Gastrocnemius medialis (tissue), 4 donors: ENCODE data around the gene SNAP47. TPM values are rescaled to one million over a fixed set of nuclear protein-coding genes. Genes with fewer than 3 reads are reported as not detected.
A peak's percentile ranks its signal among the peaks of the same experiment; 100 is the strongest.
"Not testable (repeated sequence)": the region's sequence is repeated elsewhere in the genome, so short reads cannot be mapped to it uniquely, and the experiment has no call there.

Source experiments
- ATAC-seq, 2 donors: fragments of 150-250 bp; one replicate each; pipeline ENCODE4 v1.9.1; 2016
- DNase-seq, 2 donors: peaks; one replicate each; pipeline ENCODE4 v3.0.0-alpha.2; 2019
- H3K27ac ChIP-seq, 4 donors: fragments of 200-600 bp; sonication (generic); 1 replicate in 1 of 4; 2 replicates in 3 of 4; pipeline ENCODE4 v1.5.1; 2016 to 2018; ENCODE audit warnings: mild to moderate bottlenecking in 2 of 4, moderate library complexity in 1 of 4
- H3K27me3 ChIP-seq, 3 donors: fragments of 200-600 bp; sonication (generic) in 2 of 3; 1 replicate in 1 of 3; 2 replicates in 2 of 3; pipeline versions ENCODE4 v1.5.1 to v1.6.0; 2016 to 2019; ENCODE audit warnings: mild to moderate bottlenecking in 1 of 3, moderate library complexity in 1 of 3
- H3K36me3 ChIP-seq, 2 donors: fragments of 200-600 bp; sonication (generic) in 1 of 2; one replicate each; pipeline ENCODE4 v1.5.1; 2017 to 2018
- H3K4me1 ChIP-seq, 2 donors: fragments of 200-600 bp; sonication (generic) in 1 of 2; one replicate each; pipeline ENCODE4 v1.5.1; 2016 to 2017; ENCODE audit warnings: mild to moderate bottlenecking in 2 of 2
- H3K4me3 ChIP-seq, 4 donors: fragments of 200-600 bp; sonication (generic) in 3 of 4; 1 replicate in 1 of 4; 2 replicates in 3 of 4; pipeline ENCODE4 v1.5.1; 2016 to 2019; ENCODE audit warnings: mild to moderate bottlenecking in 2 of 4
- H3K9me3 ChIP-seq, 3 donors: fragments of 200-600 bp; sonication (generic) in 2 of 3; 1 replicate in 1 of 3; 2 replicates in 2 of 3; pipeline ENCODE4 v1.5.1; 2016 to 2019
- CTCF ChIP-seq, 5 experiments: fragments of 450-650 bp in 3 of 5; fragments of 200-600 bp in 2 of 5; sonication (generic) in 2 of 5; IDR thresholded peaks in 4 of 5; conservative IDR thresholded peaks in 1 of 5; 1 replicate in 4 of 5; 2 replicates in 1 of 5; pipeline ENCODE4 v1.5.1; 2016 to 2019; ENCODE audit warnings: antibody characterized with exemption in 5 of 5, mild to moderate bottlenecking in 3 of 5, moderate library complexity in 3 of 5
- POLR2A ChIP-seq, 2 donors: fragments of 450-650 bp; IDR thresholded peaks; one replicate each; pipeline ENCODE4 v1.6.1; 2017; ENCODE audit warnings: antibody characterized with exemption in 2 of 2, mild to moderate bottlenecking in 2 of 2, moderate library complexity in 2 of 2
- in situ Hi-C, 4 donors: fragments of 200-750 bp; cut with MboI; loops; one replicate each; pipeline versions ENCODE4 v1.15.0 to v1.8.0; 2017; ENCODE audit warnings: low sequenced_read_pairs in 4 of 4
- intact Hi-C: fragments of 100-400 bp; cut with DNase I; formaldehyde crosslinking; loops from one replicate; pipeline ENCODE4 v1.15.1; 2023; ENCODE audit warnings: low total_unique reads
- total RNA-seq, 4 donors: library from RNA; depleted of rRNA; stranded (reverse); fragments of >200 nt; gene quantifications; one replicate each; pipeline versions ENCODE4 v1.1.0 to v1.2.3, GENCODE V29; 2016

SNAP47 gene
- total RNA-seq, result 10 to 100 TPM; 30.2 to 42.7 (median 37.9) TPM

- no peak for TF ChIP-seq CTCF (IDR thresholded peaks at IDR 0.05 in 4 of 5, conservative IDR thresholded peaks at IDR 0.05 in 1 of 5)
- peak; percentile 92 to 93 for TF ChIP-seq POLR2A (IDR thresholded peaks at IDR 0.05)
- ATAC-seq (peak; percentile 95), DNase-seq (peak; percentile 86 to 88)
- peak within 1 kb of the TSS; percentile 90 to 97 (median 94) for H3K27ac ChIP-seq
- H3K4me3 ChIP-seq, result peak within 1 kb of the TSS; percentile 88 to 99 (median 98)
- H3K36me3 ChIP-seq, result peaks cover 0 to 27% of the 10 kb centered on the region in 2 donors
- in situ Hi-C loops, result no loop called here
- H3K27me3 ChIP-seq, result no peaks in the 10 kb centered on the region
- no peaks in the 10 kb centered on the region for H3K9me3 ChIP-seq
- H3K4me1 ChIP-seq, result peaks cover 23 to 24% of the 10 kb centered on the region in 2 donors
- intact Hi-C loops, result loop anchor here (2.0 to 5.0 kb wide), 2 partner anchors 22 to 173 kb away; partner anchors contain the start of gene ZNF678
These were observed at the start of gene SNAP47, which contains the start of gene JMJD4 for GRCh38 chr1:227734856-227735538. Gene SNAP47 (plus strand): TSS chr1:227735435. CDS start chr1:227747737, 12,302 bp downstream. Gene JMJD4 (minus strand): TSS chr1:227735302. CDS start chr1:227735273, 29 bp downstream.

- H3K27me3 ChIP-seq, result no peaks in the 10 kb centered on the region
- H3K27ac ChIP-seq, result no peak overlapping the region
- in situ Hi-C loops, result no loop called here
- H3K9me3 ChIP-seq, result no peaks in the 10 kb centered on the region
- no peaks in the 10 kb centered on the region for H3K4me1 ChIP-seq
- no peak for ATAC-seq
- intact Hi-C loops, result no loop called here
- H3K36me3 ChIP-seq, result no peaks in the 10 kb centered on the region
- no peak for DNase-seq
- TF ChIP-seq CTCF (IDR thresholded peaks at IDR 0.05 in 4 of 5, conservative IDR thresholded peaks at IDR 0.05 in 1 of 5), result no peak
- H3K4me3 ChIP-seq, result no peak overlapping the region
These were observed 49.4 kb upstream of the SNAP47 start for GRCh38 chr1:227685807-227686206.

GRCh38 chr1:227697321-227697864 lies 37.8 kb upstream of the SNAP47 start:
- Histone ChIP-seq H3K4me3 (no peak overlapping the region), H3K4me1 (no peaks in the 10 kb centered on the region), H3K27me3 (peaks cover 0 to 5% (median 0%) of the 10 kb centered on the region in 3 donors), H3K9me3 (peaks cover 0 to 24% (median 7%) of the 10 kb centered on the region in 3 donors), H3K36me3 (no peaks in the 10 kb centered on the region), H3K27ac (no peak overlapping the region)
- in situ Hi-C loops, result no loop called here
- no peak for ATAC-seq
- intact Hi-C loops, result no loop called here
- no peak for DNase-seq
- TF ChIP-seq CTCF (IDR thresholded peaks at IDR 0.05 in 4 of 5, conservative IDR thresholded peaks at IDR 0.05 in 1 of 5), result no peak
- no peak for TF ChIP-seq POLR2A (IDR thresholded peaks at IDR 0.05)

GRCh38 chr1:227701631-227702030 lies 33.6 kb upstream of the SNAP47 start:
- peaks cover 0 to 13% (median 3%) of the 10 kb centered on the region in 3 donors for H3K9me3 ChIP-seq
- H3K4me3 ChIP-seq, ATAC-seq, H3K27ac ChIP-seq, H3K36me3 ChIP-seq, intact Hi-C loops, H3K27me3 ChIP-seq, H3K4me1 ChIP-seq, DNase-seq: not testable (repeated sequence)
- in situ Hi-C loops, result loop anchor here in 2 of 4 donors (25.0 kb wide), 1 partner anchor 214 kb away; no protein-coding TSS in a partner anchor

- Histone ChIP-seq H3K9me3 (no peaks in the 10 kb centered on the region), H3K27me3 (no peaks in the 10 kb centered on the region), H3K36me3 (no peaks in the 10 kb centered on the region), H3K4me3 (no peak overlapping the region), H3K4me1 (no peaks in the 10 kb centered on the region), H3K27ac (no peak overlapping the region)
- TF ChIP-seq POLR2A (IDR thresholded peaks at IDR 0.05) (no peak), CTCF (IDR thresholded peaks at IDR 0.05 in 4 of 5, conservative IDR thresholded peaks at IDR 0.05 in 1 of 5) (no peak)
- ATAC-seq (no peak), DNase-seq (no peak)
- intact Hi-C loops (no loop called here), in situ Hi-C loops (loop anchor here in 2 of 4 donors (25.0 kb wide), 1 partner anchor 221 kb away; no protein-coding TSS in a partner anchor)
These were observed 27.4 kb upstream of the SNAP47 start for GRCh38 chr1:227707846-227708245.
